CD14-positive monocyte (primary cell): ENCODE data around the gene SLC35A2. TPM values are rescaled to one million over a fixed set of nuclear protein-coding genes. Genes with fewer than 3 reads are reported as not detected.

Experiments
- DNase-seq, 3 donors: peaks; one replicate each; pipeline ENCODE4 v3.0.0-alpha.2; 2011 to 2022
- H2AFZ ChIP-seq: 2 replicates; pipeline ENCODE4 v1.6.0; 2012; ENCODE audit warnings: mild to moderate bottlenecking, low read depth, low read length, inconsistent platforms; ENCODE audit not compliant: insufficient read depth, poor library complexity, severe bottlenecking
- H3K27ac ChIP-seq, 2 donors: 1 replicate in 1 of 2; 2 replicates in 1 of 2; pipeline ENCODE4 v1.5.1; 2012 to 2013; ENCODE audit warnings: low read length in 2 of 2, control low read depth in 1 of 2, inconsistent platforms in 1 of 2, low read depth in 1 of 2, mild to moderate bottlenecking in 1 of 2
- H3K27me3 ChIP-seq, 2 donors: one replicate each; pipeline versions ENCODE4 v1.6.0 to v1.6.1; 2011 to 2013; ENCODE audit warnings: low read length in 2 of 2; ENCODE audit not compliant: control insufficient read depth in 2 of 2, insufficient read depth in 2 of 2
- H3K36me3 ChIP-seq, 2 donors: replicated peaks in 1 of 2; 1 replicate in 1 of 2; 2 replicates in 1 of 2; pipeline versions ENCODE4 v1.5.1 to v1.6.1; 2012 to 2013; ENCODE audit warnings: low read length in 2 of 2, control low read depth in 1 of 2, inconsistent platforms in 1 of 2, mild to moderate bottlenecking in 1 of 2; ENCODE audit not compliant: insufficient read depth in 2 of 2, control insufficient read depth in 1 of 2
- H3K4me1 ChIP-seq, 2 donors: 1 replicate in 1 of 2; 2 replicates in 1 of 2; pipeline versions ENCODE4 v1.5.1 to v1.6.1; 2012 to 2013; ENCODE audit warnings: low read length in 2 of 2, control low read depth in 1 of 2, inconsistent platforms in 1 of 2, mild to moderate bottlenecking in 1 of 2, moderate library complexity in 1 of 2; ENCODE audit not compliant: insufficient read depth in 2 of 2, control insufficient read depth in 1 of 2
- H3K4me2 ChIP-seq: replicated peaks from 2 replicates; pipeline ENCODE3; 2012; ENCODE audit warnings: low read length, moderate library complexity, mild to moderate bottlenecking; ENCODE audit not compliant: poor library complexity, severe bottlenecking; ENCODE audit errors: extremely low read depth
- H3K4me3 ChIP-seq, 3 experiments: fragments of 200-600 bp in 1 of 3; sonication (generic) in 1 of 3; replicated peaks in 1 of 3; 1 replicate in 2 of 3; 2 replicates in 1 of 3; pipeline ENCODE4 v1.5.1; 2011 to 2013; ENCODE audit warnings: low read length in 3 of 3, mild to moderate bottlenecking in 3 of 3, control low read depth in 2 of 3, low read depth in 2 of 3, inconsistent platforms in 1 of 3, moderate library complexity in 1 of 3
- H3K79me2 ChIP-seq: 2 replicates; pipeline ENCODE4 v1.6.0; 2012; ENCODE audit warnings: mild to moderate bottlenecking, control low read depth, inconsistent platforms, low read length, moderate library complexity; ENCODE audit not compliant: insufficient read depth
- H3K9ac ChIP-seq: 2 replicates; pipeline ENCODE4 v1.6.0; 2017; ENCODE audit warnings: low read length, mild to moderate bottlenecking; ENCODE audit not compliant: insufficient read depth, poor library complexity, severe bottlenecking
- H3K9me3 ChIP-seq, 2 donors: replicated peaks in 1 of 2; 1 replicate in 1 of 2; 2 replicates in 1 of 2; pipeline versions ENCODE4 v1.5.1 to v1.6.1; 2012 to 2013; ENCODE audit warnings: low read length in 2 of 2, control low read depth in 1 of 2; ENCODE audit not compliant: control insufficient read depth in 1 of 2, insufficient read depth in 1 of 2
- H4K20me1 ChIP-seq: 2 replicates; pipeline ENCODE4 v1.6.0; 2012; ENCODE audit warnings: mild to moderate bottlenecking, low read length, control low read depth, moderate library complexity; ENCODE audit not compliant: insufficient read depth
- H3K27ac Mint-ChIP-seq, 7 donors: one replicate each; pipeline ENCODE4 v1.8.0; 2020; ENCODE audit warnings: mild to moderate bottlenecking in 7 of 7, mixed read lengths in 7 of 7, moderate library complexity in 6 of 7, inconsistent platforms in 2 of 7
- H3K27me3 Mint-ChIP-seq, 3 donors: one replicate each; pipeline ENCODE4 v1.8.0; 2021 to 2022; ENCODE audit warnings: low read depth in 3 of 3, mild to moderate bottlenecking in 3 of 3, mixed read lengths in 3 of 3, moderate library complexity in 3 of 3, inconsistent platforms in 1 of 3
- H3K36me3 Mint-ChIP-seq, 2 donors: one replicate each; pipeline ENCODE4 v1.8.0; 2020; ENCODE audit warnings: mixed read lengths in 2 of 2, inconsistent platforms in 1 of 2, mild to moderate bottlenecking in 1 of 2
- H3K4me1 Mint-ChIP-seq: one replicate; pipeline ENCODE4 v1.8.0; 2020; ENCODE audit warnings: mild to moderate bottlenecking, mixed read lengths
- H3K4me3 Mint-ChIP-seq, 2 donors: one replicate each; pipeline ENCODE4 v1.8.0; 2020; ENCODE audit warnings: mild to moderate bottlenecking in 2 of 2, mixed read lengths in 2 of 2, moderate library complexity in 1 of 2
- H3K9me3 Mint-ChIP-seq, 7 donors: one replicate each; pipeline ENCODE4 v1.8.0; 2020 to 2022; ENCODE audit warnings: mixed read lengths in 7 of 7, mild to moderate bottlenecking in 6 of 7, moderate library complexity in 6 of 7, inconsistent platforms in 2 of 7
- CTCF ChIP-seq: fragments of 200-600 bp; IDR thresholded peaks from one replicate; pipeline ENCODE4 v1.8.0; 2022; ENCODE audit warnings: antibody characterized with exemption, mild to moderate bottlenecking
- WGBS: methylation state at CpG from one replicate; pipeline ENCODE4 v1.1.5; 2013; ENCODE audit warnings: missing lambda C conversion rate; ENCODE audit not compliant: insufficient coverage; 5-methylcytosine and 5-hydroxymethylcytosine counted together
- intact Hi-C, 2 donors: fragments of 100-400 bp; cut with micrococcal nuclease; formaldehyde crosslinking; loops; one replicate each; pipeline versions ENCODE4 v1.15.0 to v1.15.1; 2023
- polyA plus RNA-seq, 3 donors: library from polyadenylated mRNA; depleted of rRNA in 1 of 3; unstranded in 2 of 3; stranded (reverse) in 1 of 3; fragments of 300-500 nt in 2 of 3; fragments of >200 nt in 1 of 3; fragmentation: Illumina TruSeq in 2 of 3; gene quantifications; 1 replicate in 2 of 3; 2 replicates in 1 of 3; pipeline ENCODE4 v1.2.3, GENCODE V29; 2012 to 2021

SLC35A2 gene
- polyA plus RNA-seq, 3 donors = 14.3 to 21.6 (median 18.4) TPM

GRCh38 chrX:48904180-48904579 lies 7.3 kb downstream of the SLC35A2 start:
- Histone ChIP-seq H3K27ac (no peak overlapping the region), H3K9me3 (no peaks in the 10 kb centered on the region), H3K36me3 (peaks cover 34 to 66% of the 10 kb centered on the region in 2 donors), H2AFZ (no peak overlapping the region), H3K9ac (no peak overlapping the region), H3K4me3 (no peak overlapping the region), H3K79me2 (peaks cover 5% of the 10 kb centered on the region), H3K4me1 (peaks cover 0 to under 1% of the 10 kb centered on the region in 2 donors), H3K27me3 (no peaks in the 10 kb centered on the region), H3K4me2 (no peak overlapping the region), H4K20me1 (peaks cover 16% of the 10 kb centered on the region)
- H3K36me3 Mint-ChIP-seq = peaks cover 35 to 53% of the 10 kb centered on the region in 2 donors
- H3K4me3 Mint-ChIP-seq = no peak overlapping the region
- intact Hi-C loops = no loop called here
- H3K4me1 Mint-ChIP-seq = no peaks in the 10 kb centered on the region
- 88% methylated on average over 3 of the region's 8 CpGs for WGBS
- TF ChIP-seq CTCF = no peak
- H3K9me3 Mint-ChIP-seq = peaks cover 0 to 4% (median 0%) of the 10 kb centered on the region in 7 donors
- no peak for DNase-seq
- H3K27me3 Mint-ChIP-seq = peaks cover 0 to 3% (median 0%) of the 10 kb centered on the region in 3 donors
- H3K27ac Mint-ChIP-seq = peak overlapping the region in 1 of 7 donors; percentile 73

GRCh38 chrX:48903290-48903689 lies 8.2 kb downstream of the SLC35A2 start:
- Mint-ChIP-seq H3K9me3 (peaks cover 0 to 12% (median 0%) of the 10 kb centered on the region in 7 donors), H3K4me1 (peaks cover 3% of the 10 kb centered on the region), H3K27ac (peak overlapping the region in 2 of 7 donors; percentile 8 to 55), H3K27me3 (no peaks in the 10 kb centered on the region), H3K36me3 (peaks cover 35 to 50% of the 10 kb centered on the region in 2 donors), H3K4me3 (no peak overlapping the region)
- WGBS = no CpG with 5 or more reads among the region's 6 CpGs
- Histone ChIP-seq H3K9ac (no peak overlapping the region), H3K4me3 (no peak overlapping the region), H3K27me3 (no peaks in the 10 kb centered on the region), H3K4me2 (no peak overlapping the region), H3K9me3 (no peaks in the 10 kb centered on the region), H3K27ac (no peak overlapping the region), H3K4me1 (peaks cover 8 to 10% of the 10 kb centered on the region in 2 donors), H3K36me3 (peaks cover 34 to 67% of the 10 kb centered on the region in 2 donors), H2AFZ (no peak overlapping the region), H4K20me1 (peaks cover 25% of the 10 kb centered on the region), H3K79me2 (peaks cover 14% of the 10 kb centered on the region)
- TF ChIP-seq CTCF = no peak
- DNase-seq = no peak
- intact Hi-C loops = no loop called here
